ENCODE data around the gene ME3.
A peak's percentile ranks its signal among the peaks of the same experiment; 100 is the strongest.

The ME3 gene

DNA sequence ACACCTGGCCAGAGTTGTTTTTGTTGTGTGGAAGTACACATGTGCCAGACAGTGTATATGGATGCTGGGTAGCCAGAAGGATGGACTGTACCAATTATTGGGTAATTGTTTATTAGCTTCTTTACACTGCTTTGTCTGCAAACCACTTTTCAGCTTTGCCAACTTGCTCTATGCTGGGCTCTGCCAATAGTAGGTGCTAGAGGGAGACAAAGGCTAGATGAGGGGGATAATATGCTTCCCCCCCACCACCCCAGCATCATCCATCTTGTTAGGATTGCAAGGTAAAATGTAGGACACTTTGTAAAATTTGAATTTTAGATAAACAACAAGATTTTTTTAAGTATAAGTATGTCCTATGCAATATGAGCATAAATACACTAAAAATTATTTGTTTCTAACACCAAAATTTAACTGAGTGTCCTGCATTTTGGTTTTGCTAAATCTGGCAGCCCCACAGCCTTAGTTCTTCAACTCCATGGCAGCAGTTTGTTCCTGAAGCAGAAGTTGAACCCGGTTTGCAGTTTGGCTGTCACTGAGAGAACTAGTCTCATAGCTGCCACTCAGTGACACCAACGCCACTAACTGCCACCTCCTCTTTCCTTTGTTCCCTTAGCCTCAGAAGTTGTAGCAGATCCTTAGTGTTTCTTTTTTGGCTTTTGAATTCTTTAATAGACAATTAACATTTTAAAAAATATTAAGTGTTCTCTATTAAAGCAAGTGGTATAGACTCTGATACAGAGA, 219.0 kb downstream of the ME3 start:
- H3K27me3 ChIP-seq (ENCODE audit: insufficient read depth, poor library complexity, severe bottlenecking), result no peaks in the 10 kb centered on the region
- H3K4me3 ChIP-seq (replicated peaks; ENCODE audit: insufficient read depth, low read length), result no peak overlapping the region
- no peak for DNase-seq (ENCODE audit: low read depth in 1 of 2, low spot score in 1 of 2)
- no peak overlapping the region for H3K27ac ChIP-seq (replicated peaks)
- TF ChIP-seq, protein P1, sequence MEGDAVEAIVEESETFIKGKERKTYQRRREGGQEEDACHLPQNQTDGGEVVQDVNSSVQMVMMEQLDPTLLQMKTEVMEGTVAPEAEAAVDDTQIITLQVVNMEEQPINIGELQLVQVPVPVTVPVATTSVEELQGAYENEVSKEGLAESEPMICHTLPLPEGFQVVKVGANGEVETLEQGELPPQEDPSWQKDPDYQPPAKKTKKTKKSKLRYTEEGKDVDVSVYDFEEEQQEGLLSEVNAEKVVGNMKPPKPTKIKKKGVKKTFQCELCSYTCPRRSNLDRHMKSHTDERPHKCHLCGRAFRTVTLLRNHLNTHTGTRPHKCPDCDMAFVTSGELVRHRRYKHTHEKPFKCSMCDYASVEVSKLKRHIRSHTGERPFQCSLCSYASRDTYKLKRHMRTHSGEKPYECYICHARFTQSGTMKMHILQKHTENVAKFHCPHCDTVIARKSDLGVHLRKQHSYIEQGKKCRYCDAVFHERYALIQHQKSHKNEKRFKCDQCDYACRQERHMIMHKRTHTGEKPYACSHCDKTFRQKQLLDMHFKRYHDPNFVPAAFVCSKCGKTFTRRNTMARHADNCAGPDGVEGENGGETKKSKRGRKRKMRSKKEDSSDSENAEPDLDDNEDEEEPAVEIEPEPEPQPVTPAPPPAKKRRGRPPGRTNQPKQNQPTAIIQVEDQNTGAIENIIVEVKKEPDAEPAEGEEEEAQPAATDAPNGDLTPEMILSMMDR (IDR thresholded peaks at IDR 0.05; ENCODE audit: insufficient read depth, low read length), result no peak

DNA sequence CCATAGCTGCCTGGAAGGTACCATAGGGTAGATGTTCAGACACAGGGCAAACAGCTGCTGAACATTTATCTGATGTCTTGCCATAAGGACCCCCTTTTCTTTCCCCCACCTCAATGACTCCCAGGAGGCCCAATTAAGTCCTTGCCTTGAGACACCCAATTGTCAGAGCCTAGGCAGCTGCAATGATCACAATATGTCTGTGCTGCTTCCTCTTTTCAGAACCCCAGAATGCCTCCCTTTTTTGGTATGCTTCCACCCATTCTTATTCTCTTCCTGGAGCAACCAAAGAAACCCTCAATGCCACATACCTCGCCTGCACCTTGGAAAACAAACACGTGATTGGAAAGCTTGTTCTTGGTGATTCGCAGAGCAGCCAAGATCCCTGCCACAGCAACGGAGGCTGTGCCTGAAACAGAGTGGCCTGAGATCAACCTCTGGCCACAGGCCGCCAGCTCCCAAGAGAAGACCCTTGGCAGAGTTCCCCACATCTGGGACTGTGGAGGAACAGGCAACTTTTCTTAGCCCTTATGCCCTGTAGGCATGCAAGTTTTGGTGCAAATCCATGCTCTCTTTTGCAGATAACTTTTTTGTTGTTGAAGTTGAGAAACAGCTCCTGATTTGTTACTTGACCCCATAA, 222.3 kb downstream of the ME3 start:
- Histone ChIP-seq H3K4me3 (replicated peaks; ENCODE audit: insufficient read depth, low read length) (no peak overlapping the region), H3K27me3 (ENCODE audit: insufficient read depth, poor library complexity, severe bottlenecking) (no peaks in the 10 kb centered on the region), H3K27ac (replicated peaks) (no peak overlapping the region)
- TF ChIP-seq, protein P2, sequence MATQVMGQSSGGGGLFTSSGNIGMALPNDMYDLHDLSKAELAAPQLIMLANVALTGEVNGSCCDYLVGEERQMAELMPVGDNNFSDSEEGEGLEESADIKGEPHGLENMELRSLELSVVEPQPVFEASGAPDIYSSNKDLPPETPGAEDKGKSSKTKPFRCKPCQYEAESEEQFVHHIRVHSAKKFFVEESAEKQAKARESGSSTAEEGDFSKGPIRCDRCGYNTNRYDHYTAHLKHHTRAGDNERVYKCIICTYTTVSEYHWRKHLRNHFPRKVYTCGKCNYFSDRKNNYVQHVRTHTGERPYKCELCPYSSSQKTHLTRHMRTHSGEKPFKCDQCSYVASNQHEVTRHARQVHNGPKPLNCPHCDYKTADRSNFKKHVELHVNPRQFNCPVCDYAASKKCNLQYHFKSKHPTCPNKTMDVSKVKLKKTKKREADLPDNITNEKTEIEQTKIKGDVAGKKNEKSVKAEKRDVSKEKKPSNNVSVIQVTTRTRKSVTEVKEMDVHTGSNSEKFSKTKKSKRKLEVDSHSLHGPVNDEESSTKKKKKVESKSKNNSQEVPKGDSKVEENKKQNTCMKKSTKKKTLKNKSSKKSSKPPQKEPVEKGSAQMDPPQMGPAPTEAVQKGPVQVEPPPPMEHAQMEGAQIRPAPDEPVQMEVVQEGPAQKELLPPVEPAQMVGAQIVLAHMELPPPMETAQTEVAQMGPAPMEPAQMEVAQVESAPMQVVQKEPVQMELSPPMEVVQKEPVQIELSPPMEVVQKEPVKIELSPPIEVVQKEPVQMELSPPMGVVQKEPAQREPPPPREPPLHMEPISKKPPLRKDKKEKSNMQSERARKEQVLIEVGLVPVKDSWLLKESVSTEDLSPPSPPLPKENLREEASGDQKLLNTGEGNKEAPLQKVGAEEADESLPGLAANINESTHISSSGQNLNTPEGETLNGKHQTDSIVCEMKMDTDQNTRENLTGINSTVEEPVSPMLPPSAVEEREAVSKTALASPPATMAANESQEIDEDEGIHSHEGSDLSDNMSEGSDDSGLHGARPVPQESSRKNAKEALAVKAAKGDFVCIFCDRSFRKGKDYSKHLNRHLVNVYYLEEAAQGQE (IDR thresholded peaks at IDR 0.05; ENCODE audit: insufficient replicate concordance, low read depth), result no peak
- peak; percentile 58; the same call in 1 of the 2 replicates for TF ChIP-seq SPI1 (IDR thresholded peaks at IDR 0.05; ENCODE audit: borderline replicate concordance, low read depth)
- TF ChIP-seq GABPA (IDR thresholded peaks at IDR 0.05; ENCODE audit: low read depth), result no peak
- DNase-seq (ENCODE audit: low read depth in 1 of 2, low spot score in 1 of 2), result no peak

DNA sequence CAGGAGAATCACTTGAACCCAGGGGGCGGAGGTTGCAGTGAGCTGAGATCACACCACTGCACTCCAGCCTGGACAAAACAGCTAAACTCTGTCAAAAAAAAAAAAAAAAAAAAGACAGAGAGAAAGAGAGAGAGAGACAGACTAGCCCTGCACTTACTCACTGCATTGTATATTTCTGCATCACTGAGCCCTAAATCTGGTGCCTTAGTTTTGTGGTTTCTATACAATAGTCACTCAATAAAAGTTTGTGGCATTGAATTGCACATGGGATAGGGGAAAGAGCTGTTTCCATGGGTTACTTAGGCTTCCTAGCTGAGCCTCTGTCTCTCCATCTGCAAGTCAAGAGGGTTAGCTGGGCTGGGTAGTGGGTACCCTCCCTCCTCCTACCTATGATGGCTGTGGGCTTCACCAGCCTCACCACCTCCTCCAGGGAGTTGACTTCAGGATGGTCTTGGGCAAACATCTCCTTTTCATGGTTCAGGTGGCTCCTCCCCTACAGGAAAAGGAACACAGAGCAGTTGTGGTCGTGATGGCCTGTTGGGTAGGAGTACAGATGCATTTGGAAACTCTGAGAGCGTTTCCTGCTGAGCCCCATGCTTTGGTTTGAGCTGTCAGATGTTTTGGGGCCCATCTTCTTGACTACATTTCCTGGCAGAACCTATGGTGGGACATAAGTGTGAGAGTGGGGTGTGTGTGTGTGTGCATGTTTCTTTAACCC, 224.5 kb downstream of the ME3 start:
- Histone ChIP-seq H3K27ac (replicated peaks) (no peak overlapping the region), H3K27me3 (ENCODE audit: insufficient read depth, poor library complexity, severe bottlenecking) (no peaks in the 10 kb centered on the region), H3K4me3 (replicated peaks; ENCODE audit: insufficient read depth, low read length) (no peak overlapping the region)
- peak in 1 of 2 experiments; percentile 56 for DNase-seq (ENCODE audit: low read depth in 1 of 2, low spot score in 1 of 2)
- TF ChIP-seq GABPA (IDR thresholded peaks at IDR 0.05; ENCODE audit: low read depth), result no peak
- TF ChIP-seq, protein P2 (IDR thresholded peaks at IDR 0.05; ENCODE audit: insufficient replicate concordance, low read depth), result no peak
- no peak for TF ChIP-seq SPI1 (IDR thresholded peaks at IDR 0.05; ENCODE audit: borderline replicate concordance, low read depth)
- 0 out of 2 replicates have a peak, but pooled peaks have one; percentile 23 for TF ChIP-seq POLR2AphosphoS5 (IDR thresholded peaks at IDR 0.05; ENCODE audit: low read depth)

DNA sequence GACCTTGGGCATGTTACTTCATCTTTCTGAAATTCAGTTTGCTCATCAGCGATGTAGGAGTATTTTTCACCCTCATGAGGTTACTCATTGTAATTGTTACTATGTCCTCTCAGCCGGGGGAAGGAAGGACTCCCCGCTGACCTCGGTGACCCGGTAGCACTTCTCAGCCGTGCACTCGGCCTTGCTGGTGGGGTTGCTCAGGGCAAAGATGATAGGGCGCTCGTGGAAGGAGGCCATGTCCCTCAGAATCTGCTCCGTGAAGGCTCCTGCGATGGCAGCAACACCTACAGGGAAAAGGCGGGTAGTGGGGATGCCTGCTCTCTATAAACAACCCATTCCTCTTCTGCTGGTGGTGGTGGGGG, 225.5 kb downstream of the ME3 start:
- TF ChIP-seq, protein P2 (IDR thresholded peaks at IDR 0.05; ENCODE audit: insufficient replicate concordance, low read depth), result no peak
- TF ChIP-seq GABPA (IDR thresholded peaks at IDR 0.05; ENCODE audit: low read depth), result no peak
- TF ChIP-seq SPI1 (IDR thresholded peaks at IDR 0.05; ENCODE audit: borderline replicate concordance, low read depth), result no peak
- TF ChIP-seq, protein P1 (IDR thresholded peaks at IDR 0.05; ENCODE audit: insufficient read depth, low read length), result no peak
- no peak for TF ChIP-seq POLR2AphosphoS5 (IDR thresholded peaks at IDR 0.05; ENCODE audit: low read depth)
- Histone ChIP-seq H3K4me3 (replicated peaks; ENCODE audit: insufficient read depth, low read length) (no peak overlapping the region), H3K27ac (replicated peaks) (no peak overlapping the region), H3K27me3 (ENCODE audit: insufficient read depth, poor library complexity, severe bottlenecking) (no peaks in the 10 kb centered on the region)
- no peak for DNase-seq (ENCODE audit: low read depth in 1 of 2, low spot score in 1 of 2)

Data from HL-60 (cell line).